ENCODE measurements around the gene PAK4. TPM values are rescaled to one million over a fixed set of nuclear protein-coding genes. Genes with fewer than 3 reads are reported as not detected.

PAK4 gene
- total RNA-seq, 1 experiment from 2014 or later = 63.1 TPM

GRCh38 chr19:39182174-39182505 lies 56.6 kb downstream of the PAK4 start:
- TF ChIP-seq CTCF (conservative IDR thresholded peaks at IDR 0.05) = no peak
- Histone ChIP-seq H3K9me3 (ENCODE audit: control insufficient read depth, low read depth, low read length) (no peaks in the 10 kb centered on the region), H2AK5ac (ENCODE audit: insufficient read length, low read length) (no peak overlapping the region), H4K5ac (ENCODE audit: insufficient read length, low read depth, low read length) (no peak overlapping the region), H3K23me2 (ENCODE audit: insufficient read length, low read depth, low read length, poor library complexity, severe bottlenecking) (no peaks in the 10 kb centered on the region), H3K27me3 (ENCODE audit: insufficient read depth, low read length) (no peaks in the 10 kb centered on the region), H3K4me1 (ENCODE audit: insufficient read depth, low read length) (no peaks in the 10 kb centered on the region), H4K91ac (ENCODE audit: insufficient read length, low read depth, low read length) (no peak overlapping the region), H3K14ac (ENCODE audit: insufficient read depth, low read length) (no peak overlapping the region), H3K23ac (ENCODE audit: insufficient read length, low read depth, low read length) (no peak overlapping the region), H2AFZ (ENCODE audit: low read length) (no peak overlapping the region), H2BK12ac (ENCODE audit: insufficient read length, low read depth, low read length) (no peak overlapping the region), H4K20me1 (ENCODE audit: control insufficient read depth, insufficient read depth, insufficient read length) (no peaks in the 10 kb centered on the region), H3K79me1 (ENCODE audit: insufficient read depth, low read depth, low read length, poor library complexity, severe bottlenecking) (no peaks in the 10 kb centered on the region), H3K4ac (ENCODE audit: low read depth, low read length) (no peak overlapping the region), H3K4me2 (ENCODE audit: insufficient read depth, insufficient read length, low read length) (no peak overlapping the region), H4K8ac (replicated peaks; ENCODE audit: insufficient read length, low read depth, low read length) (no peak overlapping the region), H3K56ac (ENCODE audit: insufficient read length, low read depth, low read length) (no peak overlapping the region), H3K27ac (ENCODE audit: insufficient read length, low read depth, low read length) (no peak overlapping the region), H3K9ac (ENCODE audit: extremely low read depth, insufficient read length, low read length) (no peak overlapping the region), H3K18ac (ENCODE audit: insufficient read length, low read depth, low read length) (no peak overlapping the region), H2BK120ac (ENCODE audit: low read depth, low read length, poor library complexity, severe bottlenecking) (no peak overlapping the region), H2BK15ac (ENCODE audit: low read depth, low read length) (no peak overlapping the region), H3T11ph (ENCODE audit: low read length) (no peak overlapping the region), H2BK20ac (ENCODE audit: low read depth, low read length, poor library complexity, severe bottlenecking) (no peak overlapping the region), H2BK5ac (ENCODE audit: insufficient read length, low read length) (no peak overlapping the region), H3K79me2 (ENCODE audit: insufficient read depth, low read length) (no peaks in the 10 kb centered on the region)
- H3K4me3 Mint-ChIP-seq = no peak overlapping the region
- peaks cover 0 to 7% of the 10 kb centered on the region in 2 experiments; a peak in 1 of 4 replicates for H3K4me1 Mint-ChIP-seq
- H3K9me3 Mint-ChIP-seq = no peaks in the 10 kb centered on the region
- DNase-seq = no peak
- H3K36me3 Mint-ChIP-seq (ENCODE audit: insufficient read depth in 1 of 3, low read depth in 3 of 3) = peaks cover 2 to 27% (median 20%) of the 10 kb centered on the region in 3 experiments; a peak in 6 of 7 replicates
- H3K27ac Mint-ChIP-seq = peak overlapping the region in 1 of 3 experiments; percentile 87; a peak in 2 of 7 replicates
- no peaks in the 10 kb centered on the region for H3K27me3 Mint-ChIP-seq (ENCODE audit: low read depth)
- no CpG with 5 or more reads among the region's 4 CpGs for WGBS (ENCODE audit: extremely low coverage, insufficient read length, low lambda C conversion rate)

All from H9 (cell line).